C4-2B (cell line): ENCODE results near the gene TMEM238L.

Experiments used
- CTCF ChIP-seq: fragments of 450-650 bp; conservative IDR thresholded peaks from 2 replicates; pipeline ENCODE4 v1.5.1; 2017; ENCODE audit warnings: mild to moderate bottlenecking
- ZFX ChIP-seq: fragments of 450-650 bp; IDR thresholded peaks from 2 replicates; pipeline ENCODE4 v1.6.1; 2017

GRCh38 chr17:10775740-10776356 lies 28.1 kb downstream of the TMEM238L start:
- no peak for TF ChIP-seq CTCF
- no peak for TF ChIP-seq ZFX
